ENCODE data around the gene POLQ.
"Not testable (repeated sequence)": the region's sequence is repeated elsewhere in the genome, so short reads cannot be mapped to it uniquely, and the experiment has no call there.

Gene POLQ

DNA sequence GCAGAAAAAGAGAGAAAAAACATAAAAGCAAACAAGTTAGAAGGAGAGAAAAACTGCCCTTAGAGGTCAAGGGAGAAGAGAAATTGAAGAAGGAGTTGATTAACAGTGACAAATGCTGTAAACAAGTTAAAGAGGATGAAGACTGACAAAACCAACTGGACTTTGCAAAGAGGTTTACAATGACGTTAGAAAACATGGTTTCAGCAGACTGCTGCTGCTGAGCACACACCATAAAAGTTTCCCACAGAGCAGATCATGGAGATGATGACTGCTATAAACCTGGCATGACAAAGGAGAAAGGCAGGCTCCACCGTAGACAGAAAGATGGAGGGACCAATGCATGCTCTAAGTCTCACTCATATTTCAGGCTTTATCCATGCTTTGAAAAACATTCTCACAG, 78.7 kb downstream of the POLQ start:
- Histone ChIP-seq H3K36me3 (ENCODE audit: insufficient read depth, low read length) (peaks cover 82% of the 10 kb centered on the region), H2AFZ (ENCODE audit: low read depth, low read length) (no peak overlapping the region), H3K4me3 (ENCODE audit: low read depth in 1 of 2, low read length in 2 of 2) (no peak overlapping the region), H3K9ac (ENCODE audit: low read depth, low read length) (no peak overlapping the region), H3K27me3 (ENCODE audit: insufficient read depth, low read length, poor library complexity) (no peaks in the 10 kb centered on the region), H3K27ac (ENCODE audit: low read length) (no peak overlapping the region), H4K20me1 (ENCODE audit: insufficient read depth, low read length) (no peaks in the 10 kb centered on the region), H3K9me3 (ENCODE audit: insufficient read depth, low read length, severe bottlenecking) (no peaks in the 10 kb centered on the region), H3K79me2 (ENCODE audit: insufficient read depth, low read length) (no peaks in the 10 kb centered on the region), H3K4me2 (ENCODE audit: insufficient read depth, low read length) (no peak overlapping the region), H3K4me1 (ENCODE audit: insufficient read depth, low read length) (no peaks in the 10 kb centered on the region)
- no peak for DNase-seq
- no peak for ATAC-seq (ENCODE audit: insufficient read depth, low read depth)
- no peak for TF ChIP-seq CTCF (IDR thresholded peaks at IDR 0.05; ENCODE audit: borderline replicate concordance, extremely low read depth, low read length, poor library complexity, severe bottlenecking)
- TF ChIP-seq EZH2 (IDR thresholded peaks at IDR 0.05; ENCODE audit: borderline replicate concordance, low read depth, low read length, severe bottlenecking), result no peak

DNA sequence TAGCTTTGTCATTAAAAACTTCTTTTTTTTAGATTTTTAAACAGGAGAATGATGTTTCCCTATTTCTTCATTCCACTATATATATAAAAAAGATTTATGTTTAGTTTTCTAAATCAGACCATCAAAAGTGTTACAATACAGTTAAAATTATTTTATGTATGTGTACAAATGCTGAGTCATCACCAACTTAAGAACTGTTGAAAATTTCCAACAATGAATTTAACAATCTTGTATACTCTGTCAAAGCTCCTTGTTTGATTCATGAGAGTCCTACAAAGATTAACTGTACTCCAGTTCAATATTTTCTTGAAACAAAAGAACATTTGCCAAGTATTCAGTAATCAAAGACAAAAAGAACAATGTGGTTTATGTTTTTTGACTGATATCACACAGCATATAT, 82.0 kb downstream of the POLQ start:
- no peak overlapping the region for H3K4me3 ChIP-seq (ENCODE audit: low read depth in 1 of 2, low read length in 2 of 2)

GRCh38 chr3:121462565-121462964, 83.2 kb downstream of the POLQ start:
- no peaks in the 10 kb centered on the region for H3K79me2 ChIP-seq (ENCODE audit: insufficient read depth, low read length)
- ATAC-seq (ENCODE audit: insufficient read depth, low read depth) (no peak), DNase-seq (no peak)
- TF ChIP-seq EZH2 (IDR thresholded peaks at IDR 0.05; ENCODE audit: borderline replicate concordance, low read depth, low read length, severe bottlenecking) (no peak), CTCF (IDR thresholded peaks at IDR 0.05; ENCODE audit: borderline replicate concordance, extremely low read depth, low read length, poor library complexity, severe bottlenecking) (no peak)
- H3K4me1 ChIP-seq (ENCODE audit: insufficient read depth, low read length), result no peaks in the 10 kb centered on the region
- H3K27ac ChIP-seq (ENCODE audit: low read length), result no peak overlapping the region
- H3K4me2 ChIP-seq (ENCODE audit: insufficient read depth, low read length), result no peak overlapping the region
- H2AFZ ChIP-seq (ENCODE audit: low read depth, low read length), result no peak overlapping the region
- H4K20me1 ChIP-seq (ENCODE audit: insufficient read depth, low read length), result no peaks in the 10 kb centered on the region
- H3K27me3 ChIP-seq (ENCODE audit: insufficient read depth, low read length, poor library complexity), result no peaks in the 10 kb centered on the region
- peaks cover 4% of the 10 kb centered on the region for H3K9me3 ChIP-seq (ENCODE audit: insufficient read depth, low read length, severe bottlenecking)
- peaks cover 77% of the 10 kb centered on the region for H3K36me3 ChIP-seq (ENCODE audit: insufficient read depth, low read length)
- no peak overlapping the region for H3K9ac ChIP-seq (ENCODE audit: low read depth, low read length)
- H3K4me3 ChIP-seq (ENCODE audit: low read depth in 1 of 2, low read length in 2 of 2), result no peak overlapping the region

More for the DNA sequence above, 82.0 kb downstream of the POLQ start:
- Histone ChIP-seq H3K9ac (ENCODE audit: low read depth, low read length) (no peak overlapping the region), H3K9me3 (ENCODE audit: insufficient read depth, low read length, severe bottlenecking) (peaks cover under 1% of the 10 kb centered on the region), H2AFZ (ENCODE audit: low read depth, low read length) (no peak overlapping the region), H3K27me3 (ENCODE audit: insufficient read depth, low read length, poor library complexity) (no peaks in the 10 kb centered on the region), H3K36me3 (ENCODE audit: insufficient read depth, low read length) (peaks cover 85% of the 10 kb centered on the region), H3K4me1 (ENCODE audit: insufficient read depth, low read length) (no peaks in the 10 kb centered on the region), H3K27ac (ENCODE audit: low read length) (no peak overlapping the region), H3K4me2 (ENCODE audit: insufficient read depth, low read length) (no peak overlapping the region), H4K20me1 (ENCODE audit: insufficient read depth, low read length) (no peaks in the 10 kb centered on the region), H3K79me2 (ENCODE audit: insufficient read depth, low read length) (no peaks in the 10 kb centered on the region)
- TF ChIP-seq CTCF (IDR thresholded peaks at IDR 0.05; ENCODE audit: borderline replicate concordance, extremely low read depth, low read length, poor library complexity, severe bottlenecking), result no peak
- TF ChIP-seq EZH2 (IDR thresholded peaks at IDR 0.05; ENCODE audit: borderline replicate concordance, low read depth, low read length, severe bottlenecking), result no peak
- no peak for DNase-seq
- no peak for ATAC-seq (ENCODE audit: insufficient read depth, low read depth)

- H3K27ac ChIP-seq (ENCODE audit: low read length); H3K9ac ChIP-seq (ENCODE audit: low read depth, low read length); DNase-seq; H4K20me1 ChIP-seq (ENCODE audit: insufficient read depth, low read length); H2AFZ ChIP-seq (ENCODE audit: low read depth, low read length); ATAC-seq (ENCODE audit: insufficient read depth, low read depth); H3K27me3 ChIP-seq (ENCODE audit: insufficient read depth, low read length, poor library complexity); H3K4me2 ChIP-seq (ENCODE audit: insufficient read depth, low read length); H3K79me2 ChIP-seq (ENCODE audit: insufficient read depth, low read length); H3K4me3 ChIP-seq (ENCODE audit: low read depth in 1 of 2, low read length in 2 of 2); H3K4me1 ChIP-seq (ENCODE audit: insufficient read depth, low read length); H3K9me3 ChIP-seq (ENCODE audit: insufficient read depth, low read length, severe bottlenecking): not testable (repeated sequence)
- peaks cover 50% of the 10 kb centered on the region for H3K36me3 ChIP-seq (ENCODE audit: insufficient read depth, low read length)
Observed at GRCh38 chr3:121451752-121452151, 94.0 kb downstream of the POLQ start.

Measured in DND-41 (cell line).